ENCODE results near the gene FN3K. TPM values are rescaled to one million over a fixed set of nuclear protein-coding genes. Genes with fewer than 3 reads are reported as not detected.

Gene FN3K
- polyA plus RNA-seq, 2 of the 4 experiments (the other 2 are of a cell fraction): 1.3 to 13.2 TPM

DNA sequence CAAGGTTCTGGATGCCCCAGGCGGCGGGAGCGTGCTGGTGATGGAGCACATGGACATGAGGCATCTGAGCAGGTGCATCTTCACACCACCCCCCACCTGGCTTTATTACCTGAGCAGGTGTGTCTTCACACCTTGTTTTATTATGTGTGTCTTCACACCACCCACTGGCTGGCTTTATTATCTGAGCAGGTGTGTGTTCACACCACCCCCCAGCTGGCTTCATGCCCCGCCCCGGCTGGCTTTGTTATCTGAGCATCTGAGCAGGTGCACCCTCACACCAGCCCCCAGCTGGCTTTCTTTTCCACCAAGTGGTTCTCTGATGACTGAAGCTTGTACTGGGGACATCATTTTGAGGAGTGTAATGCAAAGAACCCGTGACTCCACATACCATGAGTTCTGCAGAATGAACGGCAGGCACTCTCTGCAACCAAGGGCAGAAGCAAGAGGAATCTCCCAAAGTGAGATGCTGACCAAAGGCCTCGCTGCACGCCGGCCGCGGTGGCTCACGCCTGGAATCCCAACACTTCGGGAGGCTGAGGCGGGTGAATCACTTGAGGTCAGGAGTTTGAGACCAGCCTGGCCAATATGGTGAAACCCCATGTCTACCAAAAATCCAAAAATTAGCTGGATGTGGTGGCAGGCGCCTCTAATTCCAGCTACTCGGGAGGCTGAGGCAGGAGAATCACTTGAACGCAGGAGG is 16.3 kb upstream of the FN3K start:
- TF ChIP-seq CHD2 (IDR thresholded peaks at IDR 0.05; ENCODE audit: low read length, partially characterized antibody) (no peak), NR3C1 (IDR thresholded peaks at IDR 0.05) (no peak)
- Histone ChIP-seq H3K9me3 (no peaks in the 10 kb centered on the region), H3K4me2 (no peak overlapping the region), H3K27ac (no peak overlapping the region), H3K4me1 (peaks cover 10% of the 10 kb centered on the region), H3K4me3 (no peak overlapping the region)
- CTCF ChIA-PET: interaction anchor here (1.0 kb wide), 1 partner anchor 10 kb away, joined by 3 read pairs; no protein-coding TSS in a partner anchor
- 94% methylated on average over 18 of the region's 18 CpGs for WGBS (ENCODE audit: missing lambda C conversion rate)
- POLR2A ChIA-PET: no interaction called here
- ATAC-seq: no peak
- DNase-seq (ENCODE audit: low read depth in 1 of 2, low spot score in 1 of 2): no peak
- FAIRE-seq: no peak

DNA sequence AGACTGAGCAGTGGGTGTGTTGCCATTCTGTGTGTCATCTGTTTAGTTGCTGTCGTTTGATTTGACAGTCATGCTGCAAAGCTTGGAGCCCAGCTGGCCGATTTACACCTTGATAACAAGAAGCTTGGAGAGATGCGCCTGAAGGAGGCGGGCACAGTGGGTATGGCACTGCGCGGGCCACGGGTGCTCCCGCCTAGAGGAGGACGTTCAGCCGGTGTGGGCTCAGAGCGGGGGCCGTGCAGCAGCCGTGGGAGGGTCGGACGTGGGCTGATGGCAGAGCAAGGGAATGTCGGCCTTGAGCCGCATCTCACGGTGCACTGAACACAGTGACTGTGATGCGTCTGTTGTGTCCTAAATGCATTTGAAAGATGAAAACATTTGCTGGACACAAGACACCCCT is 15.2 kb upstream of the FN3K start:
- no peak for DNase-seq (ENCODE audit: low read depth in 1 of 2, low spot score in 1 of 2)
- Histone ChIP-seq H3K27ac (no peak overlapping the region), H3K4me3 (no peak overlapping the region), H3K4me1 (peaks cover 10% of the 10 kb centered on the region), H3K9me3 (no peaks in the 10 kb centered on the region), H3K4me2 (no peak overlapping the region)
- TF ChIP-seq FOSL2 (IDR thresholded peaks at IDR 0.05): no peak
- no peak for TF ChIP-seq FOSL2 (CRISPR knock-in tag; IDR thresholded peaks at IDR 0.05)
- TF ChIP-seq HEYL (CRISPR knock-in tag; IDR thresholded peaks at IDR 0.05): no peak
- TF ChIP-seq, protein P1, sequence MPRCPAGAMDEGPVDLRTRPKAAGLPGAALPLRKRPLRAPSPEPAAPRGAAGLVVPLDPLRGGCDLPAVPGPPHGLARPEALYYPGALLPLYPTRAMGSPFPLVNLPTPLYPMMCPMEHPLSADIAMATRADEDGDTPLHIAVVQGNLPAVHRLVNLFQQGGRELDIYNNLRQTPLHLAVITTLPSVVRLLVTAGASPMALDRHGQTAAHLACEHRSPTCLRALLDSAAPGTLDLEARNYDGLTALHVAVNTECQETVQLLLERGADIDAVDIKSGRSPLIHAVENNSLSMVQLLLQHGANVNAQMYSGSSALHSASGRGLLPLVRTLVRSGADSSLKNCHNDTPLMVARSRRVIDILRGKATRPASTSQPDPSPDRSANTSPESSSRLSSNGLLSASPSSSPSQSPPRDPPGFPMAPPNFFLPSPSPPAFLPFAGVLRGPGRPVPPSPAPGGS (IDR thresholded peaks at IDR 0.05): no peak
- no peak for TF ChIP-seq HOXA7 (CRISPR knock-in tag; IDR thresholded peaks at IDR 0.05)
- TF ChIP-seq JUNB (IDR thresholded peaks at IDR 0.05): no peak
- TF ChIP-seq, protein P2, sequence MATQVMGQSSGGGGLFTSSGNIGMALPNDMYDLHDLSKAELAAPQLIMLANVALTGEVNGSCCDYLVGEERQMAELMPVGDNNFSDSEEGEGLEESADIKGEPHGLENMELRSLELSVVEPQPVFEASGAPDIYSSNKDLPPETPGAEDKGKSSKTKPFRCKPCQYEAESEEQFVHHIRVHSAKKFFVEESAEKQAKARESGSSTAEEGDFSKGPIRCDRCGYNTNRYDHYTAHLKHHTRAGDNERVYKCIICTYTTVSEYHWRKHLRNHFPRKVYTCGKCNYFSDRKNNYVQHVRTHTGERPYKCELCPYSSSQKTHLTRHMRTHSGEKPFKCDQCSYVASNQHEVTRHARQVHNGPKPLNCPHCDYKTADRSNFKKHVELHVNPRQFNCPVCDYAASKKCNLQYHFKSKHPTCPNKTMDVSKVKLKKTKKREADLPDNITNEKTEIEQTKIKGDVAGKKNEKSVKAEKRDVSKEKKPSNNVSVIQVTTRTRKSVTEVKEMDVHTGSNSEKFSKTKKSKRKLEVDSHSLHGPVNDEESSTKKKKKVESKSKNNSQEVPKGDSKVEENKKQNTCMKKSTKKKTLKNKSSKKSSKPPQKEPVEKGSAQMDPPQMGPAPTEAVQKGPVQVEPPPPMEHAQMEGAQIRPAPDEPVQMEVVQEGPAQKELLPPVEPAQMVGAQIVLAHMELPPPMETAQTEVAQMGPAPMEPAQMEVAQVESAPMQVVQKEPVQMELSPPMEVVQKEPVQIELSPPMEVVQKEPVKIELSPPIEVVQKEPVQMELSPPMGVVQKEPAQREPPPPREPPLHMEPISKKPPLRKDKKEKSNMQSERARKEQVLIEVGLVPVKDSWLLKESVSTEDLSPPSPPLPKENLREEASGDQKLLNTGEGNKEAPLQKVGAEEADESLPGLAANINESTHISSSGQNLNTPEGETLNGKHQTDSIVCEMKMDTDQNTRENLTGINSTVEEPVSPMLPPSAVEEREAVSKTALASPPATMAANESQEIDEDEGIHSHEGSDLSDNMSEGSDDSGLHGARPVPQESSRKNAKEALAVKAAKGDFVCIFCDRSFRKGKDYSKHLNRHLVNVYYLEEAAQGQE (IDR thresholded peaks at IDR 0.05): no peak
- TF ChIP-seq, protein P3, sequence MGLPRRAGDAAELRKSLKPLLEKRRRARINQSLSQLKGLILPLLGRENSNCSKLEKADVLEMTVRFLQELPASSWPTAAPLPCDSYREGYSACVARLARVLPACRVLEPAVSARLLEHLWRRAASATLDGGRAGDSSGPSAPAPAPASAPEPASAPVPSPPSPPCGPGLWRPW (IDR thresholded peaks at IDR 0.05): no peak
- TF ChIP-seq MAZ (IDR thresholded peaks at IDR 0.05; ENCODE audit: borderline replicate concordance, low read depth, low read length): no peak
- TF ChIP-seq ZSCAN20 (CRISPR knock-in tag; IDR thresholded peaks at IDR 0.05): no peak
- no peak for TF ChIP-seq KDM5A (IDR thresholded peaks at IDR 0.05)
- no peak for TF ChIP-seq ZNF302 (CRISPR knock-in tag; IDR thresholded peaks at IDR 0.05)
- TF ChIP-seq RCOR1 (IDR thresholded peaks at IDR 0.05; ENCODE audit: low read depth, low read length): no peak
- TF ChIP-seq RNF2 (IDR thresholded peaks at IDR 0.05; ENCODE audit: borderline replicate concordance, low read depth): no peak
- 95% methylated on average over 19 of the region's 19 CpGs for WGBS (ENCODE audit: missing lambda C conversion rate)
- CTCF ChIA-PET: interaction anchor here (2.2 kb wide), 1 partner anchor 55 kb away, joined by 4 read pairs; no protein-coding TSS in a partner anchor
- POLR2A ChIA-PET: no interaction called here
- FAIRE-seq: no peak
- ATAC-seq: no peak

DNA sequence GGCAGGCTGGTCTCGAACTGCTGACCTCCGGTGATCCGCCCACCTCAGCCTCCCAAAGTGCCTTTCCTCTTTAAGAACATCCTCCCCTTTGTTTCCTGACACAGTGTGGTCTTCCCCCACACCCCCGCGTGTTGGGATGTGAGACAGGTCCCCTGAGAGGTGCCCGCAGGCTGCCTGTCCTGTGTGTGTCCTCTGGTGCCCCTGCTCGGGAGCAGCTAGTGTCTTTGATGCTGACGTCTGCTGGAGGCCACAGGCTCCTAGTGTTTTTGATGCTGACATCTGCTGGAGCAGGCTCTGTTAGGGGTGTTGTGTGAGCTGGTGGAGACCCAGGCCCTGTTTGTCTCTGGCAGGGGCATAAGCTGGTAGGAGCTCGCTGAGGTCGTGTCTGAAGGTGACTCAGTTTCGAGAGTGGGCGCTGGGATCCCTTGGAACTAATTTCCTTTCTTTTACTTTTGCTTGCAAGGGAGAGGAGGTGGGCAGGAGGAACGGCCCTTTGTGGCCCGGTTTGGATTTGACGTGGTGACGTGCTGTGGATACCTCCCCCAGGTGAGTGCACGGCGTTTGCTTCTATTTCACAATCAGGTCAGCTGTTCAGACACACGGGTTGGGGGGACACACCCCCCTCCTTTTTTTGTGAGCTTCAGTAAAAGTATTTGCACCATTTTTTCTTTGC is 12.9 kb upstream of the FN3K start:
- no peak overlapping the region for H3K4me2 ChIP-seq
- H3K9me3 ChIP-seq: no peaks in the 10 kb centered on the region
- POLR2A ChIA-PET: interaction anchor here (0.6 kb wide), 1 partner anchor 44 kb away, joined by 3 read pairs; no protein-coding TSS in a partner anchor
- no peak overlapping the region for H3K27ac ChIP-seq
- FAIRE-seq (no peak), DNase-seq (ENCODE audit: low read depth in 1 of 2, low spot score in 1 of 2) (no peak), ATAC-seq (no peak)
- CTCF ChIA-PET: interaction anchor here (0.9 to 2.3 kb wide), 6 partner anchors 10 to 54 kb away, joined by 3 to 11 read pairs (median 4); no protein-coding TSS in a partner anchor
- WGBS (ENCODE audit: missing lambda C conversion rate): 91% methylated on average over 19 of the region's 19 CpGs
- H3K4me1 ChIP-seq: peaks cover 6% of the 10 kb centered on the region
- no peak overlapping the region for H3K4me3 ChIP-seq
- TF ChIP-seq PHF8 (IDR thresholded peaks at IDR 0.05; ENCODE audit: borderline replicate concordance, low read depth) (no peak), TP53 (CRISPR knock-in tag; IDR thresholded peaks at IDR 0.05) (no peak)
- TF ChIP-seq, protein P4, sequence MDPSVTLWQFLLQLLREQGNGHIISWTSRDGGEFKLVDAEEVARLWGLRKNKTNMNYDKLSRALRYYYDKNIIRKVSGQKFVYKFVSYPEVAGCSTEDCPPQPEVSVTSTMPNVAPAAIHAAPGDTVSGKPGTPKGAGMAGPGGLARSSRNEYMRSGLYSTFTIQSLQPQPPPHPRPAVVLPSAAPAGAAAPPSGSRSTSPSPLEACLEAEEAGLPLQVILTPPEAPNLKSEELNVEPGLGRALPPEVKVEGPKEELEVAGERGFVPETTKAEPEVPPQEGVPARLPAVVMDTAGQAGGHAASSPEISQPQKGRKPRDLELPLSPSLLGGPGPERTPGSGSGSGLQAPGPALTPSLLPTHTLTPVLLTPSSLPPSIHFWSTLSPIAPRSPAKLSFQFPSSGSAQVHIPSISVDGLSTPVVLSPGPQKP (IDR thresholded peaks at IDR 0.05; ENCODE audit: low read depth, low read length): no peak
- TF ChIP-seq, protein P5, sequence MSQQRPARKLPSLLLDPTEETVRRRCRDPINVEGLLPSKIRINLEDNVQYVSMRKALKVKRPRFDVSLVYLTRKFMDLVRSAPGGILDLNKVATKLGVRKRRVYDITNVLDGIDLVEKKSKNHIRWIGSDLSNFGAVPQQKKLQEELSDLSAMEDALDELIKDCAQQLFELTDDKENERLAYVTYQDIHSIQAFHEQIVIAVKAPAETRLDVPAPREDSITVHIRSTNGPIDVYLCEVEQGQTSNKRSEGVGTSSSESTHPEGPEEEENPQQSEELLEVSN (IDR thresholded peaks at IDR 0.05; ENCODE audit: borderline replicate concordance, low read depth): no peak
- TF ChIP-seq, protein P6, sequence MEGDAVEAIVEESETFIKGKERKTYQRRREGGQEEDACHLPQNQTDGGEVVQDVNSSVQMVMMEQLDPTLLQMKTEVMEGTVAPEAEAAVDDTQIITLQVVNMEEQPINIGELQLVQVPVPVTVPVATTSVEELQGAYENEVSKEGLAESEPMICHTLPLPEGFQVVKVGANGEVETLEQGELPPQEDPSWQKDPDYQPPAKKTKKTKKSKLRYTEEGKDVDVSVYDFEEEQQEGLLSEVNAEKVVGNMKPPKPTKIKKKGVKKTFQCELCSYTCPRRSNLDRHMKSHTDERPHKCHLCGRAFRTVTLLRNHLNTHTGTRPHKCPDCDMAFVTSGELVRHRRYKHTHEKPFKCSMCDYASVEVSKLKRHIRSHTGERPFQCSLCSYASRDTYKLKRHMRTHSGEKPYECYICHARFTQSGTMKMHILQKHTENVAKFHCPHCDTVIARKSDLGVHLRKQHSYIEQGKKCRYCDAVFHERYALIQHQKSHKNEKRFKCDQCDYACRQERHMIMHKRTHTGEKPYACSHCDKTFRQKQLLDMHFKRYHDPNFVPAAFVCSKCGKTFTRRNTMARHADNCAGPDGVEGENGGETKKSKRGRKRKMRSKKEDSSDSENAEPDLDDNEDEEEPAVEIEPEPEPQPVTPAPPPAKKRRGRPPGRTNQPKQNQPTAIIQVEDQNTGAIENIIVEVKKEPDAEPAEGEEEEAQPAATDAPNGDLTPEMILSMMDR (IDR thresholded peaks at IDR 0.05): no peak
- TF ChIP-seq, protein P1 (IDR thresholded peaks at IDR 0.05): no peak
